GM12865 (cell line): ENCODE data around the gene PXMP2.
A peak's percentile ranks its signal among the peaks of the same experiment; 100 is the strongest.

ENCODE experiments used
- DNase-seq: peaks from one replicate; pipeline ENCODE4 v3.0.0; 2010; ENCODE audit warnings: low read depth
- H3K4me3 ChIP-seq: 2 replicates; pipeline ENCODE4 v1.5.1; 2011; ENCODE audit warnings: mild to moderate bottlenecking, low read depth, low read length, control low read depth
- CTCF ChIP-seq: IDR thresholded peaks from 2 replicates; pipeline ENCODE4 v1.5.1; 2011; ENCODE audit warnings: low read length, control low read depth, low read depth, inconsistent platforms; ENCODE audit not compliant: insufficient read depth; ENCODE audit errors: missing control alignments

The PXMP2 gene

GRCh38 chr12:132710405-132711079 lies 23.2 kb downstream of the PXMP2 start, which contains the start of gene PGAM5:
PGAM5 (plus strand) TSS chr12:132710842; CDS start chr12:132710877, 35 bp downstream.
- H3K4me3 ChIP-seq, result peak within 1 kb of the TSS; percentile 90
- no peak for TF ChIP-seq CTCF
- DNase-seq, result peak; percentile 98

- TF ChIP-seq CTCF, result no peak
- DNase-seq, result peak; percentile 57
- peak overlapping the region; percentile 90 for H3K4me3 ChIP-seq
Measured at GRCh38 chr12:132711080-132711843, 23.9 kb downstream of the PXMP2 start.

- no peak for TF ChIP-seq CTCF
- H3K4me3 ChIP-seq, result no peak overlapping the region
- DNase-seq, result no peak
Measured at GRCh38 chr12:132713123-132713522, 25.7 kb downstream of the PXMP2 start.

- no peak for DNase-seq
- H3K4me3 ChIP-seq, result no peak overlapping the region
- no peak for TF ChIP-seq CTCF
Measured at GRCh38 chr12:132715874-132716273, 28.5 kb downstream of the PXMP2 start.

- no peak for DNase-seq
- H3K4me3 ChIP-seq, result no peak overlapping the region
- TF ChIP-seq CTCF, result no peak
Measured at GRCh38 chr12:132716356-132716755, 29.0 kb downstream of the PXMP2 start.

GRCh38 chr12:132717011-132717410 lies 29.6 kb downstream of the PXMP2 start:
- H3K4me3 ChIP-seq, result no peak overlapping the region

More at GRCh38 chr12:132717011-132717410, 29.6 kb downstream of the PXMP2 start:
- DNase-seq, result no peak
- no peak for TF ChIP-seq CTCF
